ENCODE measurements around the gene WHRN.

DNA sequence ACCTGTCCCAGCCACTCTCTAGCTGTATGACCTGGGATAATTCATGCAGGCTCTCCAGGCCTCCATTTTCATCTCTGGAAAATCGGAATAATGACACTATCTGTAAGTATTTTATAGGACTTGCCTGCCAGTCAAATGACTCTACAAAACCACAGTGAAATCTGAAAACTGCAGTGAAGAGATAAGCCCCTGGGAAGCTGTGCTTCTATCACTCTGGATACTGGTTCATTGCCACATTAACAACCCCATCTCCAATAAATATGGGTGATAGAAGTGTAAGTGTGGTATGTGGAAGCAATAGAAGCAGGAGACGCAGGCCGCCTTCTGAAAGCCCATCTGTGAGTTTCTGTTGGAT is 31.8 kb downstream of the WHRN start:
- TF ChIP-seq, protein P1, sequence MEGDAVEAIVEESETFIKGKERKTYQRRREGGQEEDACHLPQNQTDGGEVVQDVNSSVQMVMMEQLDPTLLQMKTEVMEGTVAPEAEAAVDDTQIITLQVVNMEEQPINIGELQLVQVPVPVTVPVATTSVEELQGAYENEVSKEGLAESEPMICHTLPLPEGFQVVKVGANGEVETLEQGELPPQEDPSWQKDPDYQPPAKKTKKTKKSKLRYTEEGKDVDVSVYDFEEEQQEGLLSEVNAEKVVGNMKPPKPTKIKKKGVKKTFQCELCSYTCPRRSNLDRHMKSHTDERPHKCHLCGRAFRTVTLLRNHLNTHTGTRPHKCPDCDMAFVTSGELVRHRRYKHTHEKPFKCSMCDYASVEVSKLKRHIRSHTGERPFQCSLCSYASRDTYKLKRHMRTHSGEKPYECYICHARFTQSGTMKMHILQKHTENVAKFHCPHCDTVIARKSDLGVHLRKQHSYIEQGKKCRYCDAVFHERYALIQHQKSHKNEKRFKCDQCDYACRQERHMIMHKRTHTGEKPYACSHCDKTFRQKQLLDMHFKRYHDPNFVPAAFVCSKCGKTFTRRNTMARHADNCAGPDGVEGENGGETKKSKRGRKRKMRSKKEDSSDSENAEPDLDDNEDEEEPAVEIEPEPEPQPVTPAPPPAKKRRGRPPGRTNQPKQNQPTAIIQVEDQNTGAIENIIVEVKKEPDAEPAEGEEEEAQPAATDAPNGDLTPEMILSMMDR (conservative IDR thresholded peaks at IDR 0.05) = no peak
- no peak for TF ChIP-seq EZH2 (IDR thresholded peaks at IDR 0.05; ENCODE audit: low read depth)

Data from PC-9 (cell line).